ENCODE measurements around the gene GPRC5C. TPM values are rescaled to one million over a fixed set of nuclear protein-coding genes. Genes with fewer than 3 reads are reported as not detected.
A peak's percentile ranks its signal among the peaks of the same experiment; 100 is the strongest.

The GPRC5C gene
- total and polyA plus RNA-seq, 5 donors from 2014 or later = not detected

GRCh38 chr17:74389937-74390679, 41.8 kb upstream of the GPRC5C start:
- no peak overlapping the region for H3K4me3 ChIP-seq (ENCODE audit: low read depth, low read length)
- peak overlapping the region in 1 of 3 donors; percentile 23 for H3K27ac Mint-ChIP-seq
- DNase-seq (no peak), ATAC-seq (ENCODE audit: low read depth in 2 of 2) (no peak)
- H3K27me3 ChIP-seq (ENCODE audit: control insufficient read depth, insufficient read depth, low read length) = no peaks in the 10 kb centered on the region
- peaks cover 17% of the 10 kb centered on the region for H3K27me3 Mint-ChIP-seq
- H3K4me1 Mint-ChIP-seq = no peaks in the 10 kb centered on the region
- no peaks in the 10 kb centered on the region for H3K36me3 Mint-ChIP-seq
- no peak overlapping the region for H3K4me3 Mint-ChIP-seq
- H3K9me3 ChIP-seq (ENCODE audit: control insufficient read depth in 2 of 2, low read length in 2 of 2) = no peaks in the 10 kb centered on the region
- H3K27ac ChIP-seq (ENCODE audit: insufficient read depth, low read length, poor library complexity, severe bottlenecking) = no peak overlapping the region
- no peaks in the 10 kb centered on the region for H3K36me3 ChIP-seq (ENCODE audit: control insufficient read depth, insufficient read depth, low read length)
- H3K9me3 Mint-ChIP-seq = peaks cover 0 to 3% (median 0%) of the 10 kb centered on the region in 7 donors
- no peaks in the 10 kb centered on the region for H3K4me1 ChIP-seq (ENCODE audit: control insufficient read depth, insufficient read depth, low read length, poor library complexity, severe bottlenecking)

GRCh38 chr17:74390680-74391653, 40.9 kb upstream of the GPRC5C start:
- Mint-ChIP-seq H3K9me3 (peaks cover 0 to 3% (median 0%) of the 10 kb centered on the region in 7 donors), H3K27me3 (peaks cover 17% of the 10 kb centered on the region), H3K27ac (no peak overlapping the region), H3K4me1 (no peaks in the 10 kb centered on the region), H3K36me3 (no peaks in the 10 kb centered on the region), H3K4me3 (no peak overlapping the region)
- H3K4me3 ChIP-seq (ENCODE audit: low read depth, low read length) = no peak overlapping the region
- ATAC-seq (ENCODE audit: low read depth in 2 of 2) (no peak), DNase-seq (no peak)
- no peak overlapping the region for H3K27ac ChIP-seq (ENCODE audit: insufficient read depth, low read length, poor library complexity, severe bottlenecking)
- no peaks in the 10 kb centered on the region for H3K27me3 ChIP-seq (ENCODE audit: control insufficient read depth, insufficient read depth, low read length)
- H3K4me1 ChIP-seq (ENCODE audit: control insufficient read depth, insufficient read depth, low read length, poor library complexity, severe bottlenecking) = no peaks in the 10 kb centered on the region
- H3K36me3 ChIP-seq (ENCODE audit: control insufficient read depth, insufficient read depth, low read length) = no peaks in the 10 kb centered on the region
- no peaks in the 10 kb centered on the region for H3K9me3 ChIP-seq (ENCODE audit: control insufficient read depth in 2 of 2, low read length in 2 of 2)

- no peaks in the 10 kb centered on the region for H3K27me3 ChIP-seq (ENCODE audit: control insufficient read depth, insufficient read depth, low read length)
- H3K27ac ChIP-seq (ENCODE audit: insufficient read depth, low read length, poor library complexity, severe bottlenecking) = no peak overlapping the region
- no peaks in the 10 kb centered on the region for H3K4me1 ChIP-seq (ENCODE audit: control insufficient read depth, insufficient read depth, low read length, poor library complexity, severe bottlenecking)
- H3K9me3 Mint-ChIP-seq = peaks cover 0 to 3% (median 0%) of the 10 kb centered on the region in 7 donors
- DNase-seq = no peak
- H3K9me3 ChIP-seq (ENCODE audit: control insufficient read depth in 2 of 2, low read length in 2 of 2) = no peaks in the 10 kb centered on the region
- no peaks in the 10 kb centered on the region for H3K36me3 ChIP-seq (ENCODE audit: control insufficient read depth, insufficient read depth, low read length)
- no peak for ATAC-seq (ENCODE audit: low read depth in 2 of 2)
- no peak overlapping the region for H3K4me3 Mint-ChIP-seq
- H3K4me1 Mint-ChIP-seq = no peaks in the 10 kb centered on the region
- H3K27me3 Mint-ChIP-seq = peaks cover 12% of the 10 kb centered on the region
- H3K36me3 Mint-ChIP-seq = no peaks in the 10 kb centered on the region
- H3K4me3 ChIP-seq (ENCODE audit: low read depth, low read length) = no peak overlapping the region
- no peak overlapping the region for H3K27ac Mint-ChIP-seq
These were observed 40.1 kb upstream of the GPRC5C start for GRCh38 chr17:74391771-74392170.

GRCh38 chr17:74392848-74393247, 39.0 kb upstream of the GPRC5C start:
- no peak for ATAC-seq (ENCODE audit: low read depth in 2 of 2)
- Histone ChIP-seq H3K27ac (ENCODE audit: insufficient read depth, low read length, poor library complexity, severe bottlenecking) (no peak overlapping the region), H3K27me3 (ENCODE audit: control insufficient read depth, insufficient read depth, low read length) (no peaks in the 10 kb centered on the region), H3K4me1 (ENCODE audit: control insufficient read depth, insufficient read depth, low read length, poor library complexity, severe bottlenecking) (no peaks in the 10 kb centered on the region), H3K36me3 (ENCODE audit: control insufficient read depth, insufficient read depth, low read length) (no peaks in the 10 kb centered on the region), H3K4me3 (ENCODE audit: low read depth, low read length) (no peak overlapping the region), H3K9me3 (ENCODE audit: control insufficient read depth in 2 of 2, low read length in 2 of 2) (no peaks in the 10 kb centered on the region)
- no peak overlapping the region for H3K27ac Mint-ChIP-seq
- no peak for DNase-seq
- H3K36me3 Mint-ChIP-seq = no peaks in the 10 kb centered on the region
- H3K27me3 Mint-ChIP-seq = peaks cover 10% of the 10 kb centered on the region
- H3K4me1 Mint-ChIP-seq = no peaks in the 10 kb centered on the region
- H3K4me3 Mint-ChIP-seq = no peak overlapping the region
- peaks cover 0 to 3% (median 0%) of the 10 kb centered on the region in 7 donors for H3K9me3 Mint-ChIP-seq

GRCh38 chr17:74393346-74393942, 38.4 kb upstream of the GPRC5C start:
- Mint-ChIP-seq H3K27me3 (peaks cover 10% of the 10 kb centered on the region), H3K4me1 (no peaks in the 10 kb centered on the region), H3K9me3 (peaks cover 0 to 3% (median 0%) of the 10 kb centered on the region in 7 donors), H3K4me3 (no peak overlapping the region), H3K36me3 (no peaks in the 10 kb centered on the region), H3K27ac (no peak overlapping the region)
- Histone ChIP-seq H3K4me3 (ENCODE audit: low read depth, low read length) (no peak overlapping the region), H3K4me1 (ENCODE audit: control insufficient read depth, insufficient read depth, low read length, poor library complexity, severe bottlenecking) (no peaks in the 10 kb centered on the region), H3K27me3 (ENCODE audit: control insufficient read depth, insufficient read depth, low read length) (no peaks in the 10 kb centered on the region), H3K9me3 (ENCODE audit: control insufficient read depth in 2 of 2, low read length in 2 of 2) (no peaks in the 10 kb centered on the region), H3K27ac (ENCODE audit: insufficient read depth, low read length, poor library complexity, severe bottlenecking) (no peak overlapping the region), H3K36me3 (ENCODE audit: control insufficient read depth, insufficient read depth, low read length) (no peaks in the 10 kb centered on the region)
- DNase-seq (no peak), ATAC-seq (ENCODE audit: low read depth in 2 of 2) (no peak)

- Histone ChIP-seq H3K4me1 (ENCODE audit: control insufficient read depth, insufficient read depth, low read length, poor library complexity, severe bottlenecking) (no peaks in the 10 kb centered on the region), H3K36me3 (ENCODE audit: control insufficient read depth, insufficient read depth, low read length) (no peaks in the 10 kb centered on the region), H3K27me3 (ENCODE audit: control insufficient read depth, insufficient read depth, low read length) (no peaks in the 10 kb centered on the region), H3K9me3 (ENCODE audit: control insufficient read depth in 2 of 2, low read length in 2 of 2) (no peaks in the 10 kb centered on the region), H3K27ac (ENCODE audit: insufficient read depth, low read length, poor library complexity, severe bottlenecking) (no peak overlapping the region), H3K4me3 (ENCODE audit: low read depth, low read length) (no peak overlapping the region)
- H3K36me3 Mint-ChIP-seq = no peaks in the 10 kb centered on the region
- no peak overlapping the region for H3K27ac Mint-ChIP-seq
- DNase-seq = no peak
- peaks cover 0 to 3% (median 0%) of the 10 kb centered on the region in 7 donors for H3K9me3 Mint-ChIP-seq
- peaks cover 10% of the 10 kb centered on the region for H3K27me3 Mint-ChIP-seq
- ATAC-seq (ENCODE audit: low read depth in 2 of 2) = no peak
- H3K4me3 Mint-ChIP-seq = no peak overlapping the region
- no peaks in the 10 kb centered on the region for H3K4me1 Mint-ChIP-seq
These were observed 37.5 kb upstream of the GPRC5C start for GRCh38 chr17:74394275-74394950.

GRCh38 chr17:74394977-74395376, 36.9 kb upstream of the GPRC5C start:
- Mint-ChIP-seq H3K27ac (no peak overlapping the region), H3K4me3 (no peak overlapping the region)

More at GRCh38 chr17:74394977-74395376, 36.9 kb upstream of the GPRC5C start:
- H3K4me1 ChIP-seq (ENCODE audit: control insufficient read depth, insufficient read depth, low read length, poor library complexity, severe bottlenecking) = no peaks in the 10 kb centered on the region
- H3K4me1 Mint-ChIP-seq = no peaks in the 10 kb centered on the region
- H3K4me3 ChIP-seq (ENCODE audit: low read depth, low read length) = no peak overlapping the region
- H3K36me3 Mint-ChIP-seq = no peaks in the 10 kb centered on the region
- DNase-seq = no peak
- no peak overlapping the region for H3K27ac ChIP-seq (ENCODE audit: insufficient read depth, low read length, poor library complexity, severe bottlenecking)
- H3K27me3 ChIP-seq (ENCODE audit: control insufficient read depth, insufficient read depth, low read length) = no peaks in the 10 kb centered on the region
- no peak for ATAC-seq (ENCODE audit: low read depth in 2 of 2)
- H3K9me3 ChIP-seq (ENCODE audit: control insufficient read depth in 2 of 2, low read length in 2 of 2) = no peaks in the 10 kb centered on the region
- H3K27me3 Mint-ChIP-seq = peaks cover 10% of the 10 kb centered on the region
- H3K9me3 Mint-ChIP-seq = peaks cover 0 to 3% (median 0%) of the 10 kb centered on the region in 7 donors
- no peaks in the 10 kb centered on the region for H3K36me3 ChIP-seq (ENCODE audit: control insufficient read depth, insufficient read depth, low read length)

Data from CD4-positive, CD25-positive, alpha-beta regulatory T cell (primary cell).